SU-DHL-6 (cell line): Measurements from ENCODE around the gene FOCAD.

Experiments used
- H2AFZ ChIP-seq: fragments of 200-600 bp; sonication (generic); 2 replicates; pipeline ENCODE4 v1.6.1; 2014; ENCODE audit warnings: low read depth, mild to moderate bottlenecking, moderate library complexity, mixed read lengths, antibody characterized with exemption, low read length; ENCODE audit not compliant: severe bottlenecking
- H3F3A ChIP-seq: fragments of 200-600 bp; shearing (Covaris generic); 2 replicates; pipeline ENCODE4 v1.6.0; 2016; ENCODE audit warnings: antibody characterized with exemption, mild to moderate bottlenecking; ENCODE audit not compliant: insufficient read depth
- H3K27ac ChIP-seq: fragments of 200-600 bp; sonication (generic); 2 replicates; pipeline ENCODE4 v1.5.1; 2016; ENCODE audit warnings: low read depth, mild to moderate bottlenecking, low read length, moderate library complexity, mixed read lengths
- H3K27me3 ChIP-seq: fragments of 200-600 bp; sonication (generic), shearing (Covaris generic); 2 replicates; pipeline ENCODE4 v1.6.0; 2014; ENCODE audit warnings: mild to moderate bottlenecking, low read length
- H3K36me3 ChIP-seq: fragments of 200-600 bp; sonication (generic); 2 replicates; pipeline ENCODE4 v1.6.1; 2014; ENCODE audit warnings: mild to moderate bottlenecking, low read length, mixed read lengths
- H3K4me2 ChIP-seq: fragments of 300-600, 200-600 bp; shearing (Covaris generic), sonication (generic); 2 replicates; pipeline ENCODE4 v1.6.0; 2014; ENCODE audit warnings: low read length, low read depth, mild to moderate bottlenecking; ENCODE audit not compliant: poor library complexity, severe bottlenecking
- H3K4me3 ChIP-seq: fragments of 200-600 bp; sonication (generic); 2 replicates; pipeline ENCODE4 v1.5.1; 2014; ENCODE audit warnings: antibody characterized with exemption, low read length, mild to moderate bottlenecking, mixed read lengths; ENCODE audit not compliant: insufficient read depth, poor library complexity, severe bottlenecking
- H3K79me2 ChIP-seq: fragments of 200-600 bp; sonication (generic); 2 replicates; pipeline ENCODE4 v1.6.1; 2014; ENCODE audit warnings: mild to moderate bottlenecking, low read length, moderate library complexity; ENCODE audit not compliant: insufficient read depth
- H3K9ac ChIP-seq: fragments of 200-600 bp; sonication (generic); 2 replicates; pipeline ENCODE4 v1.7.0; 2014; ENCODE audit warnings: mild to moderate bottlenecking, low read length
- H3K9me2 ChIP-seq: fragments of 200-600 bp; sonication (generic); replicated peaks from 2 replicates; pipeline ENCODE4 v1.6.1; 2014; ENCODE audit warnings: low read length; ENCODE audit not compliant: insufficient read depth
- H3K9me3 ChIP-seq: fragments of 200-600 bp; sonication (generic); 2 replicates; pipeline ENCODE4 v1.6.1; 2014; ENCODE audit warnings: low read length, mixed read lengths; ENCODE audit not compliant: insufficient read depth
- H4K20me1 ChIP-seq: fragments of 200-600 bp; sonication (generic); 2 replicates; pipeline ENCODE4 v1.6.1; 2014; ENCODE audit warnings: low read depth, mild to moderate bottlenecking, antibody characterized with exemption, low read length, moderate library complexity, mixed read lengths
- EZH2phosphoT487 ChIP-seq: fragments of 200-600 bp; sonication (generic), shearing (Covaris generic); conservative IDR thresholded peaks from 2 replicates; pipeline ENCODE4 v1.6.1; 2018; ENCODE audit warnings: mild to moderate bottlenecking, antibody characterized with exemption, low read length, moderate library complexity, mixed read lengths
- TF ChIP-seq, protein P1 (sequence below): fragments of 200-600 bp; sonication (generic); IDR thresholded peaks from one replicate; pipeline ENCODE4 v1.5.1; 2017; ENCODE audit warnings: antibody characterized with exemption, mild to moderate bottlenecking, low read length, moderate library complexity; ENCODE audit not compliant: insufficient read depth, poor library complexity, severe bottlenecking

FOCAD gene

DNA sequence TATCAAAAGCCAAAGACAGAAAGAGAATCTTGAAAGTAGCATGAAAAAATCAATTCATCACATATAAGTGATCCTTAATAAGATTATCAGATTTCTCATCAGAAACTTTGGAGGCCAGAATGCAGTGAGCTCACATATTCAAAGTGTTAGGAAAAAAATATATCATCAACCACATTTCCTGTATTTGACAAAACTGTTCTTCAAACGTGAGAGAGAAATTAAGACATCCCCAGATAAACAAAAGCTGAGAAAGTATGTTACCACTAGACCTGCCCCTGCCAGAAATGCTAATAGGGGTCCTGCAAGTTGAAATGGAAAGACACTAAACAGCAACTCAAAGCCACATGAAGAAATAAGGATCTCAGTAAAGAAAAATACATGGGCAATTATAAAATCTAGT is 317.5 kb downstream of the FOCAD start:
- Histone ChIP-seq H2AFZ (no peak overlapping the region), H4K20me1 (no peaks in the 10 kb centered on the region), H3K4me2 (no peak overlapping the region), H3K9ac (no peak overlapping the region), H3K4me3 (no peak overlapping the region), H3K36me3 (no peaks in the 10 kb centered on the region), H3K27ac (no peak overlapping the region), H3K79me2 (no peaks in the 10 kb centered on the region), H3F3A (no peaks in the 10 kb centered on the region), H3K9me3 (no peaks in the 10 kb centered on the region), H3K27me3 (no peaks in the 10 kb centered on the region), H3K9me2 (no peaks in the 10 kb centered on the region)
- TF ChIP-seq, protein P1, sequence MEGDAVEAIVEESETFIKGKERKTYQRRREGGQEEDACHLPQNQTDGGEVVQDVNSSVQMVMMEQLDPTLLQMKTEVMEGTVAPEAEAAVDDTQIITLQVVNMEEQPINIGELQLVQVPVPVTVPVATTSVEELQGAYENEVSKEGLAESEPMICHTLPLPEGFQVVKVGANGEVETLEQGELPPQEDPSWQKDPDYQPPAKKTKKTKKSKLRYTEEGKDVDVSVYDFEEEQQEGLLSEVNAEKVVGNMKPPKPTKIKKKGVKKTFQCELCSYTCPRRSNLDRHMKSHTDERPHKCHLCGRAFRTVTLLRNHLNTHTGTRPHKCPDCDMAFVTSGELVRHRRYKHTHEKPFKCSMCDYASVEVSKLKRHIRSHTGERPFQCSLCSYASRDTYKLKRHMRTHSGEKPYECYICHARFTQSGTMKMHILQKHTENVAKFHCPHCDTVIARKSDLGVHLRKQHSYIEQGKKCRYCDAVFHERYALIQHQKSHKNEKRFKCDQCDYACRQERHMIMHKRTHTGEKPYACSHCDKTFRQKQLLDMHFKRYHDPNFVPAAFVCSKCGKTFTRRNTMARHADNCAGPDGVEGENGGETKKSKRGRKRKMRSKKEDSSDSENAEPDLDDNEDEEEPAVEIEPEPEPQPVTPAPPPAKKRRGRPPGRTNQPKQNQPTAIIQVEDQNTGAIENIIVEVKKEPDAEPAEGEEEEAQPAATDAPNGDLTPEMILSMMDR: no peak
- no peak for TF ChIP-seq EZH2phosphoT487

DNA sequence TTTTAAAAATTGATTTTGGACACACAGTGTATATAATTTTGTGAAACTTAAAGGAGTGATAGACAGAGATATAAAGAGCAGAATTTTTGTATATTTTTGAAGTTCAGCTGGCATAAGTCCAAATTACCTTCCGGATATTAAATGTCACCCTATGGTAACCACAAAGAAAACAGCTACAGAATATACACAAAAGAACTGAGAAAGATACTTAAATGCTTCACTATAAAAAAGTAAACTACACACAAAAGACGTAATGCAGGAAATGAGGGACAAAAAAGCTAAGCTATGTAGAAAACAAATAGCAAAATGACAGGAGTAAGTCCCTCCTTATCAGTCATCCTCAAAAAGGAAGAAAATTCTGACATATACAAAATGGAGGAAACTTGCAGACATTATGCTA is 318.0 kb downstream of the FOCAD start:
- Histone ChIP-seq H3K9ac (no peak overlapping the region), H3K4me3 (no peak overlapping the region), H3K27ac (no peak overlapping the region), H3K4me2 (no peak overlapping the region), H2AFZ (no peak overlapping the region), H3K36me3 (no peaks in the 10 kb centered on the region), H3K9me3 (no peaks in the 10 kb centered on the region), H3K9me2 (no peaks in the 10 kb centered on the region), H4K20me1 (no peaks in the 10 kb centered on the region), H3K79me2 (no peaks in the 10 kb centered on the region), H3K27me3 (no peaks in the 10 kb centered on the region), H3F3A (no peaks in the 10 kb centered on the region)
- TF ChIP-seq, protein P1: no peak
- TF ChIP-seq EZH2phosphoT487: no peak

DNA sequence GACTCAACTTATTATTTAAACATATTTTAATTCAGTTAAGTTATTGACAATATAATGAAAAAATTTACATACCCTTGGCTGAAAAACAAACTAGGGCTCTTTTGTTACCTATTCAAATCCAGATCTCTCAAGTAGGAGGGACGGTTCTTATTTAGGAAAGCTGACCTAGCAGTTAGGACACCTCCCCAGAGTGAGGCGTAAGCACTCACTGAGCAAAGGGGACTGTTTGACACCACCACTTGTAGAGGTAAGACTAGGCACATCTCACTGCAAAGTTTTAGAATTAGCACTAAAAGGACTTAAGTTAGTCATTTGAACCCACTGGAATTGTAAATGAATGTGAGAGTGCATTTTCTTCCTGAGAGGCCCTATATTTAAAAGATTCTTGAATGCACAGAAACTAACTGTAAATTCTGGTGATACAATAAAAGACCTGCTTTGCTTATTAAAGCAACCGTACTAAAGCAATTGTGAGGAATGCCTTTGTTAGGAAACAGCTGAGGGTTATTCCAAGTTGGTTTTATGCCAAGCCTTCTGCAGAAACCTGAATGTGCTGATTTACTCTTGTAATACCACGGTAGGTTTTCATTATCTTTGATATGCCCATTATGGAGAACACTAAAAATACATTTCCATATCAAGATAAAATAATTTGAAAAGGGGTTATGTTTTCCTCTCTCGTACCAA is 331.2 kb downstream of the FOCAD start:
- Histone ChIP-seq H3K9ac (no peak overlapping the region), H3K27me3 (no peaks in the 10 kb centered on the region), H3K36me3 (no peaks in the 10 kb centered on the region), H2AFZ (no peak overlapping the region), H3K79me2 (no peaks in the 10 kb centered on the region), H3F3A (no peaks in the 10 kb centered on the region), H3K4me2 (no peak overlapping the region), H3K9me2 (0 out of 2 replicates have a peak, but pooled peaks cover 3% of the 10 kb centered on the region), H3K27ac (no peak overlapping the region), H4K20me1 (no peaks in the 10 kb centered on the region), H3K4me3 (no peak overlapping the region), H3K9me3 (no peaks in the 10 kb centered on the region)
- TF ChIP-seq, protein P1: no peak
- no peak for TF ChIP-seq EZH2phosphoT487
